Loucy (cell line): ENCODE results near the gene SPCS1.

Experiments
- CTCF ChIP-seq: fragments of 200-600 bp; sonication (generic); conservative IDR thresholded peaks from 2 replicates; pipeline ENCODE4 v1.5.1; 2014; ENCODE audit warnings: mild to moderate bottlenecking, antibody characterized with exemption, low read length
- EZH2phosphoT487 ChIP-seq: fragments of 200-600 bp; IDR thresholded peaks from 2 replicates; pipeline ENCODE4 v1.6.1; 2018; ENCODE audit warnings: antibody characterized with exemption, mild to moderate bottlenecking, moderate library complexity, borderline replicate concordance

GRCh38 chr3:52704611-52705437, 1.1 kb upstream of the SPCS1 start:
- no peak for TF ChIP-seq CTCF
- no peak for TF ChIP-seq EZH2phosphoT487
